HG03045 (cell line): ENCODE data around the gene MAPKAPK2.
"Not testable (repeated sequence)": the region's sequence is repeated elsewhere in the genome, so short reads cannot be mapped to it uniquely, and the experiment has no call there.

Experiments
- ATAC-seq: cut with Tn5 transposase; IDR thresholded peaks from one replicate; pipeline ENCODE4 v1.9.1; 2021; ENCODE audit warnings: mild to moderate bottlenecking, moderate library complexity; ENCODE audit not compliant: unreplicated experiment

The MAPKAPK2 gene

DNA sequence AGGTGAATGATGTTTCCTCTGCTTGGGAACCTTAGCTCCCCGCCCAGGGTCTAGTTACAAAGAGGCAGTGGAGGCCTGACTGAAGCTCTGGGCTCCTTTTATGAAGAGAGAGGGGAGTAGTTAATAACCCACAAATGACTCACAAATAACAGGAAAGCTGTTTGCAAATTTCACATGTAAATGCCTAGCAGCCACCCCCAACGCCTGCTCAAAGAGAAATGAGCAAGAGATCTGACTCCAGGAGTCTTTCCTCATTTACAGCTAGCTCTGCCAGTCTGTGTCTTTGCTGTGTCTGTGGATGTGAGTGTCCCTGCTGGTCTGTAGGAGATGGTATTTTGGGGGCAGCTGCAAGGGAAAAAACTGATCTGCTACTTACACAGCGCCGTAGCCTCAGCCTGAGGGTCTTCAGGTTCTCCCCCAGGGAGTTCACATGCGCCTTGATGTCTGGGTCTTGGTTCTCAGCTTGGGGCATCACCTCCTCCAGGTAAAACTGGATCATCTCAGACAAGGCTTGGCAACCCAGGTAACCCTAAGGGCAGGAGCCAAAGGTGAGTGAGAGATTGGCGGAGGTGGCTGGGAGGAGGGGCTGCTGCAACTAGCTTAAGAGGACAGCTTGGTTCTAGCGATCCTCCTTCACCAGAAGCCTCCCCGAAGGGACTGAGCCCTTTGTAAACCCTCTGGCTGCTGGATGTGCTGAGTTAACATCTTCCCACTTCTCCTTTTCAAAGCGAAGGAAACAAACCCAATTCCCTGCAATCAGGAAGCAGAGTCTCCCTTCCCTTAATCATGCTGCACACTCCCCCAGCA is 86.0 kb downstream of the MAPKAPK2 start, which contains the start of gene IL19:
Gene IL19, plus strand, starts transcription at position 243 of the 807 bp plus-strand sequence. CDS start 65,890 bp downstream, outside the sequence.
- ATAC-seq = no peak

DNA sequence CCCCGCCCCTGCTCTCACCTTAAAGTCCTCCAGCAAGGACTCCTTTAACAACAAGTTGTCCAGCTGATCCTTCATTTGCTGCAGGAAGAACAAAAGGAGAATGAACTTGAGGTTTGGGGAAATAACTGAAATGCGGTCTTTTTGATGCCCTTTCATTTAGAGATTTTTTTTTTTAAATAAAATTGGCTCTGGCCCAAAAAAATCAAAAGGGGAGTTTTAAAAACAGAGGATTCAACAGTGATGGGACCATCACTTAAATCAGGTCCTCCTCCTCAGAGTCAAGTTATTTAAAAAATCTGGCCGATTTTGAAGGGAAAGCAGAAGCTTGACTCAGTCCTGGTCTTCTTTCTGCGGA is 86.6 kb downstream of the MAPKAPK2 start:
- ATAC-seq = no peak

- no peak for ATAC-seq
These were observed 87.7 kb downstream of the MAPKAPK2 start, which contains the start of gene IL10 for GRCh38 chr1:206772243-206772937. IL10 (minus strand) TSS chr1:206772494; CDS start chr1:206772435, 59 bp downstream.

DNA sequence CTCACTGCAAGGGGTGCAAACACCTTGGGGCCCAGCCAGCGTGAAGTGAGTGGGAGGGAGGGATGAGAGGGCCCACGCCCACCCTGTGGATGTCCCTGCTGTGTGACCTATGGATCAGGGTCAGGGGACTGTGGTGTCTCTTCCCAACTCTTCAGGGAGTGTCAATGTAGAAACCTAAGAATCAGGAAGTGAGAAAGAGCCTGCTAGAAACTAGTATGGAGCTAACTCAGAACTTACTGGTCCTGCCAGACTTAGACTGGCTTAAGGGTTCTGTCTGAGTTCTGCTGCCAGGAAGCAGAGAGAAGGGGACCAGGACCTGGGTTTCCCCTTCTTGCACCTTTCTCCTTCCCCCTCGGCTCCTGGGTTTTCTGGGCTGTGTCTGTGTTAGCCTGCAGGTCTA is 89.4 kb downstream of the MAPKAPK2 start:
- ATAC-seq = no peak

DNA sequence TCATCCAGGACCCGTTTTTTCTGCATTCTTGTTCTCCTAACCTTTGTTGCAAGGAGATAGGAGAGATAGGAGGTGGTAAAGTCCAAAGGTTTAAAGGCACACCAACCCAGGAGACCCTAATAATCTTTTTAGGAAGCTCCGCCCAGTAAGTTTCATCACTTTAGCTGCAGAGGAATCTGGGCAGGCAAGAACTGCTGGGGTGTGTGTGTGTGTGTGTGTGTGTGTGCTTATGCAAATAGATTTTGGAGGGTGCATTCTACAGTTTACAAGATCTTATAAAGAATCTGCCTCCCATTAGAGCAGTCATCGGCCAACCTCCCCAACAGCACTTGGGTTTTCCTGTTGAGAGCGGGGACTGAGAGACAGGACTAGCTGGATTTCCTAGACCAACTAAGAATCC is 91.5 kb downstream of the MAPKAPK2 start:
- no peak for ATAC-seq

DNA sequence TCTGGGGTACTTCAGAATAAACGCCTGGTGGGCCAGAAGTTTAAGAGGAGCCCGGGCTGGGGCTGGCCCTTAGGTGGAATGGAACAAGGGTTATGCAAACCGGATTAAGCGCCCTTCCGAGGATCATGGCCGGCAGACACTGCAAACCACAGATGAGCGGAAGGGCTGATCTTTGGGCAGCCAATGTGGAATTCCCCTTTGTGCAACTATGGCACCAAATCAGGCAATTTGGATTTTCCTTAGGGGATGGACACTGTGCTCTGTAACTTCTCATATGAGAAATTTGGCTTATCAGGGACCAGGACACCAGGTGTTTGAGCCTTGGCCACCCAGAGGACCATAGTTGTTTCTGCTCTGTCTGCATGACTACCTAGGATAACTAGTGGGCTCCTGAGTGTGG is 93.3 kb downstream of the MAPKAPK2 start:
- no peak for ATAC-seq

GRCh38 chr1:206778911-206779310 is 94.2 kb downstream of the MAPKAPK2 start:
- ATAC-seq = not testable (repeated sequence)

GRCh38 chr1:206779638-206780037 is 94.9 kb downstream of the MAPKAPK2 start:
- ATAC-seq = no peak

DNA sequence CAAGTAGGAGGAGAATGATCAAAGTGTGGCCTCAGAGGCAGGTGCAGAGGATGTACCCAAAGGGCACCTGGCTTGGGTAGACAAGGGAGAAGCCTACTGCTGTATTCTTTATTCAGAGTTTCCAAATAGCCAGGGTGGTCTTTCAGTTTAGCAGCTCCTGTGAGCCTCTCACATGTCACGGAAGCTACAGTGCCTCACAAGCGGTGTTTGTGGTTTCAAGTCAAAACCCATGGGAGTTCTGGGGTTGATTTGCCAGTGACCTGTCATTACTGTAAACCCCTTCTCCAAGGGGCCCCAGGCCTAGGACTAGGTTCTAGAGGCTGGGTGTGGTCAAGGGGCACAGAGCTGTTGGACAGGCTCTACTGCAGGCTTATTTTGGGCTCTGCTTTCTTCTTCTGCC is 97.7 kb downstream of the MAPKAPK2 start:
- ATAC-seq = peak; percentile 47

GRCh38 chr1:206783506-206783905 is 98.8 kb downstream of the MAPKAPK2 start:
- ATAC-seq = no peak
